Retinal pigment epithelial cell (primary cell): ENCODE measurements around the gene RHEBL1.

Experiments used
- DNase-seq: peaks from one replicate; pipeline ENCODE4 v3.0.0-alpha.2; 2010; ENCODE audit warnings: low read depth
- H3K4me3 ChIP-seq: 2 replicates; pipeline ENCODE4 v1.5.1; 2011; ENCODE audit warnings: mild to moderate bottlenecking, low read length, control low read depth, moderate library complexity
- TF ChIP-seq, protein P1 (sequence below): conservative IDR thresholded peaks from 2 replicates; pipeline ENCODE4 v1.5.1; 2011; ENCODE audit warnings: low read depth, low read length, control low read depth, inconsistent platforms

RHEBL1 gene

DNA sequence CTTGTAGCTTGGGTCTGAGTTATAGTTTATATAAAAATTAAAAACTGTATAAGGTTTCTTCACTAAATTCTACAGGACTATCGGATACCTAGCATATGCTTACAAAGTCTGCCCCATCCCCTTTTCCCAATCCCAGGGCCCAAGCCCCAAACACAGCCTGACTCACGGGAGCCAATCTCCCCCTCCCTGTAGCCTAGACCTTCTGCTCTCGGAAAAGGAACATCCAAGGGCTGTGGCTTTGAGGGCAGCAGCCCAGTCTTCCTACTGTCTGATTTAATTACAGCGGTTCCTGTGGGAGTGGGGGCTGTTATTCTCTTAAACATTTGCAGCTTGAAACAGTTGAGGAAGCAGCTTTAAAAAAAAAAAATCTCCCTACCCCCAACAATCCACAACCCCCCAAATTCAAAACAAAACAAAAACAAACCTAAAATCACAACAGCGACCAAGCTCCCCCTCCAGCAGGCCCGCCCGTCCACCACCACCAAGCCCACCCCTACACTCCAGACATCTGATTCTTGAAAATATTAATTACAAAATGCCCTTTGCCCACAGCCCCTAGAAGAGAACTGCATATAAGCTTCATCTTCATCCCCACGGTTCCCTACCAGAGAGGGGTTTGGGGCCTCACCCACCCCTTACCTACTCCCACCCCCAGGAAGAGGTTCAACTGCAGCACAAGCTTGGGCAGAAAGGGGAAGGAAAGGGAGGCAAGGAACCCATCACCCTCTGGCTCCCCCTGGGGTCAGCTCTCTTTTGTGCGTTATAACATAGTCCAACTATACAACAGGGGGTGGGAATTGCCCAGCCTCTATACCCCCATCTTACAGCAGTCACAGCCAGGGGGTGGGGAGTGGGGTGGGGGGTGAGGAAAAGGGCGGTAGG lies 50.1 kb downstream of the RHEBL1 start:
- no peak overlapping the region for H3K4me3 ChIP-seq
- DNase-seq: no peak

DNA sequence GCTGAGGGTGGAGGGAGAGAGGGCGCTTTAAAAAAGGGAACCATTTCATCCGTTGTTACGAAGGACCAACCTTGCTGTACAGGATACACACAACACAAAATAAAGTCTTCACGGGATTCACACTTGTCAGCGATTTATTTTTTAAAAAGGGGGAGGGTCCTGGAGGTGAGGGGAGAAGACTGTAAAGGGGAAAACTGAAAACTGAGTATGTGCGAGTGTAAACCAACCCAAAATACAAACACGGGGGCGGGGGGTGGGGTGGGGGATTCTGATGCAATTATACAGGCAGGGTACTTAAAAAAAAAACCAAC lies 50.7 kb downstream of the RHEBL1 start:
- TF ChIP-seq, protein P1, sequence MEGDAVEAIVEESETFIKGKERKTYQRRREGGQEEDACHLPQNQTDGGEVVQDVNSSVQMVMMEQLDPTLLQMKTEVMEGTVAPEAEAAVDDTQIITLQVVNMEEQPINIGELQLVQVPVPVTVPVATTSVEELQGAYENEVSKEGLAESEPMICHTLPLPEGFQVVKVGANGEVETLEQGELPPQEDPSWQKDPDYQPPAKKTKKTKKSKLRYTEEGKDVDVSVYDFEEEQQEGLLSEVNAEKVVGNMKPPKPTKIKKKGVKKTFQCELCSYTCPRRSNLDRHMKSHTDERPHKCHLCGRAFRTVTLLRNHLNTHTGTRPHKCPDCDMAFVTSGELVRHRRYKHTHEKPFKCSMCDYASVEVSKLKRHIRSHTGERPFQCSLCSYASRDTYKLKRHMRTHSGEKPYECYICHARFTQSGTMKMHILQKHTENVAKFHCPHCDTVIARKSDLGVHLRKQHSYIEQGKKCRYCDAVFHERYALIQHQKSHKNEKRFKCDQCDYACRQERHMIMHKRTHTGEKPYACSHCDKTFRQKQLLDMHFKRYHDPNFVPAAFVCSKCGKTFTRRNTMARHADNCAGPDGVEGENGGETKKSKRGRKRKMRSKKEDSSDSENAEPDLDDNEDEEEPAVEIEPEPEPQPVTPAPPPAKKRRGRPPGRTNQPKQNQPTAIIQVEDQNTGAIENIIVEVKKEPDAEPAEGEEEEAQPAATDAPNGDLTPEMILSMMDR: no peak
- peak overlapping the region; percentile 93 for H3K4me3 ChIP-seq
- no peak for DNase-seq

More for the DNA sequence above, 50.1 kb downstream of the RHEBL1 start:
- TF ChIP-seq, protein P1: peak; percentile 56

DNA sequence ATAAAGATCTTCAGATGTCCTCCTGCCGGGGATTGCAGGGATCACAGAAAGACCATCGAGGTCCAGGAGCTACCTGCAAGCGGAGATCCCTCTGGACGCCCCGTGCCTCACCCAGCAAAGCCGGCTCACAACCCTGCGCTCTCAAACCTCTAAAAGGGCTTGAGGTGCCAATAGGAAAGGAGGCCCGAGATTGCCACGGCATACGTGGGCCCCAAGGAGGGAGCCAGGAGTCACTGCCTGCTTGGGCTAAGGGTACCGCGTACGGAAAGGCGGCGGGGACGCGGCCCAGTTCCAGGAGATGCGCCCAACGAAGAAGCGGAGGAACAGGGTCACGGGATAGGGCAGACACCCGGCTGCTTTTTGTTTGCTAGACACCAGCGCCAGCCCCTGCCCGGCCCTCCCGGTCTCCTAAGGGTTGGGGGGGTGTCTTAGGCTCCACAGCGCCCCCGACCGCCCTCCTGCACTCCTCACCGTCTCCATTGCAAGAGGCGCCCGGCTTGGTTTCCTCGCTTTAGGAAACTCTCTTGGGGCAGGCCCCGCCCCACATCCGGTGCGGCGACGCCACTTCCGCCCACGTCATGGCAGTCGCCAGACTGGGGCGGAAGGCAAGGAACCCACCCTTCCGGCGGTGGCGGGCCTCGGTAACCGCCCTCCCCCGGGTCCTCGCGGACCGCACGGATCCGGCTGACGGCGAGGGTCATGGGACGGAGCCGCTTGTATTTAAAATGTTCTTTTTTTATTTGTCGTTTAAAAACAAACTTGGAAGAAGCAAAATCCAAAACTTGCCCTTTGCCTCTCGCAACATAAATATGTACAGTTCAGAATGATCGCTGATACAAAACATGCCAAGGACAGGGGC lies 51.3 kb downstream of the RHEBL1 start, which contains the start of gene PRKAG1:
Gene PRKAG1, minus strand, starts transcription at position 516 of the 859 bp plus-strand sequence. Its CDS starts 36 bp downstream, at position 480.
- H3K4me3 ChIP-seq: peak within 1 kb of the TSS; percentile 93
- TF ChIP-seq, protein P1: peak; percentile 60
- DNase-seq: peak; percentile 89

DNA sequence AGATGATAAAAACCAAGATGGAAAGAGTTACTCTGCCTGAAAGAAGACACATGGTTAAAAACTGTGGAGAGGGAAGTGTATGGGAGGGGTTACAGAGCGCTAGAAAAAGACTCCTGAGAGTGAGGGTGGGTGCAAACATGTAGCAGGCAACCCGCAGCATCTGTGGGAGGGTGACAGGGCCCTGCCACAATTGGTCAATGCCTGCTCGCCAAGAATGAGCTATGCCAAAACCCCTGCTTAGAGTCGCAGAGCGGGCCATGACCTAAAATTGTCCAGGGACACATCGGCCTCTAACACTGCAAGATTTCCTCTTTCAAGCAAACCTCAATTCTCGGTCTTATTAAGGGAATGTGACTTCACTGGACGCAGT lies 51.9 kb downstream of the RHEBL1 start:
- TF ChIP-seq, protein P1: no peak
- no peak for DNase-seq
- peak overlapping the region; percentile 93 for H3K4me3 ChIP-seq

DNA sequence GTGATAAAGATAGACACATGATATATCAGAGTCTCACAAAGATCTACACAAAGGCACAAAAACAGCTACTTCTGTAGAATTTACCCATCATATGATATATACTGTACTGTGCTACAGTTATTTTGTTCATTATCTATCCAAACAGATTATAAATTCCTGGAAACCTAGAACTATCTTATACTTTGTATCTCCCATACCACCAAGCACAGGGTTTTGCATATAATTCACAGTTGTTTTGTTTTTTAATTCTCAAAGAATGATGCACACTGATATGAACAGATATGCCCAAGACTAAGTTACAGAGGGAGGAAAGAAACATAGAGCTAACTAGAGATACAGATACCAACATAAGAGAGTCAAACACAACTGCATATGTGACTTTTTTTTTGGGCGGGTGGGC lies 54.6 kb downstream of the RHEBL1 start:
- DNase-seq: no peak
- no peak overlapping the region for H3K4me3 ChIP-seq

More for the DNA sequence above, 54.6 kb downstream of the RHEBL1 start:
- TF ChIP-seq, protein P1: no peak
